Measurements from ENCODE around the gene TTLL10.

- TF ChIP-seq, protein P1, sequence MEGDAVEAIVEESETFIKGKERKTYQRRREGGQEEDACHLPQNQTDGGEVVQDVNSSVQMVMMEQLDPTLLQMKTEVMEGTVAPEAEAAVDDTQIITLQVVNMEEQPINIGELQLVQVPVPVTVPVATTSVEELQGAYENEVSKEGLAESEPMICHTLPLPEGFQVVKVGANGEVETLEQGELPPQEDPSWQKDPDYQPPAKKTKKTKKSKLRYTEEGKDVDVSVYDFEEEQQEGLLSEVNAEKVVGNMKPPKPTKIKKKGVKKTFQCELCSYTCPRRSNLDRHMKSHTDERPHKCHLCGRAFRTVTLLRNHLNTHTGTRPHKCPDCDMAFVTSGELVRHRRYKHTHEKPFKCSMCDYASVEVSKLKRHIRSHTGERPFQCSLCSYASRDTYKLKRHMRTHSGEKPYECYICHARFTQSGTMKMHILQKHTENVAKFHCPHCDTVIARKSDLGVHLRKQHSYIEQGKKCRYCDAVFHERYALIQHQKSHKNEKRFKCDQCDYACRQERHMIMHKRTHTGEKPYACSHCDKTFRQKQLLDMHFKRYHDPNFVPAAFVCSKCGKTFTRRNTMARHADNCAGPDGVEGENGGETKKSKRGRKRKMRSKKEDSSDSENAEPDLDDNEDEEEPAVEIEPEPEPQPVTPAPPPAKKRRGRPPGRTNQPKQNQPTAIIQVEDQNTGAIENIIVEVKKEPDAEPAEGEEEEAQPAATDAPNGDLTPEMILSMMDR (optimal IDR thresholded peaks at IDR 0.05 in 1 of 3, IDR thresholded peaks at IDR 0.05 in 1 of 3, conservative IDR thresholded peaks at IDR 0.05 in 1 of 3; ENCODE audit: extremely low read depth in 1 of 3, insufficient read depth in 2 of 3, low read length in 3 of 3), result no peak
- no peak for TF ChIP-seq EZH2 (IDR thresholded peaks at IDR 0.05; ENCODE audit: low read length)
Measured at GRCh38 chr1:1236176-1236763, 62.6 kb downstream of the TTLL10 start.

Data from keratinocyte (primary cell).